ENCODE data around the gene TPST1.

The TPST1 gene

DNA sequence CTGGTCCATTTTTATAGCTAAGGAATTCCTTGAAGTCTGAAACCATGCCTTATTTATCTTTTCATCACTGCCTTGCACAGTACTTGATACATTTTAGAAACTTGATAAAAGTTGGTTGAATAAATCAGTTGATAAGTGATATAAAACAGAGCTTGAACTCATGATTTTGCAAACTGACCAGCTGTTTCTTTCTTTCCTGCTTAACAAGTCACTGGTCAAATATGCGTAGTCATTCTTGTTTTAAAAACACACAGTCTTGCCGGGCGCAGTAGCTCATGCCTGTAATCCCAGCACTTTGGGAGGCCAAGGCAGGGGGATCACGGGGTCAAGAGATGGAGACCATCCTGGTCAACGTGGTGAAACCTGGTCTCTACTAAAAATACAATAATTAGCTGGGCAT lies 6.3 kb downstream of the TPST1 start:
- no peaks in the 10 kb centered on the region for H3K9me3 ChIP-seq (ENCODE audit: insufficient read depth, low read depth, low read length)
- H3K27me3 ChIP-seq (ENCODE audit: insufficient read depth, low read length, poor library complexity, severe bottlenecking): no peaks in the 10 kb centered on the region
- peaks cover under 1% of the 10 kb centered on the region; the same call in 1 of the 2 replicates for H3K79me2 ChIP-seq (ENCODE audit: insufficient read depth, low read length)
- H3K9ac ChIP-seq (ENCODE audit: low read depth, low read length, poor library complexity, severe bottlenecking): no peak overlapping the region
- peaks cover 22% of the 10 kb centered on the region for H3K4me1 ChIP-seq (ENCODE audit: insufficient read depth, low read length, poor library complexity, severe bottlenecking)
- no peak overlapping the region for H3K4me2 ChIP-seq (ENCODE audit: low read depth, low read length, poor library complexity, severe bottlenecking)
- H2AFZ ChIP-seq (ENCODE audit: low read length): no peak overlapping the region
- no peaks in the 10 kb centered on the region for H3K9me2 ChIP-seq (replicated peaks; ENCODE audit: low read depth, low read length)
- no peak overlapping the region for H3K4me3 ChIP-seq (ENCODE audit: low read length, poor library complexity, severe bottlenecking)
- H3F3A ChIP-seq (ENCODE audit: low read depth): peaks cover 6% of the 10 kb centered on the region; the same call in 1 of the 2 replicates
- TF ChIP-seq EZH2phosphoT487 (IDR thresholded peaks at IDR 0.05; ENCODE audit: borderline replicate concordance): no peak
- TF ChIP-seq, protein P1, sequence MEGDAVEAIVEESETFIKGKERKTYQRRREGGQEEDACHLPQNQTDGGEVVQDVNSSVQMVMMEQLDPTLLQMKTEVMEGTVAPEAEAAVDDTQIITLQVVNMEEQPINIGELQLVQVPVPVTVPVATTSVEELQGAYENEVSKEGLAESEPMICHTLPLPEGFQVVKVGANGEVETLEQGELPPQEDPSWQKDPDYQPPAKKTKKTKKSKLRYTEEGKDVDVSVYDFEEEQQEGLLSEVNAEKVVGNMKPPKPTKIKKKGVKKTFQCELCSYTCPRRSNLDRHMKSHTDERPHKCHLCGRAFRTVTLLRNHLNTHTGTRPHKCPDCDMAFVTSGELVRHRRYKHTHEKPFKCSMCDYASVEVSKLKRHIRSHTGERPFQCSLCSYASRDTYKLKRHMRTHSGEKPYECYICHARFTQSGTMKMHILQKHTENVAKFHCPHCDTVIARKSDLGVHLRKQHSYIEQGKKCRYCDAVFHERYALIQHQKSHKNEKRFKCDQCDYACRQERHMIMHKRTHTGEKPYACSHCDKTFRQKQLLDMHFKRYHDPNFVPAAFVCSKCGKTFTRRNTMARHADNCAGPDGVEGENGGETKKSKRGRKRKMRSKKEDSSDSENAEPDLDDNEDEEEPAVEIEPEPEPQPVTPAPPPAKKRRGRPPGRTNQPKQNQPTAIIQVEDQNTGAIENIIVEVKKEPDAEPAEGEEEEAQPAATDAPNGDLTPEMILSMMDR (conservative IDR thresholded peaks at IDR 0.05; ENCODE audit: low read length): no peak
- peaks cover 2% of the 10 kb centered on the region for H4K20me1 ChIP-seq (ENCODE audit: insufficient read depth, low read length, poor library complexity, severe bottlenecking)
- H3K36me3 ChIP-seq (ENCODE audit: insufficient read depth, low read length): no peaks in the 10 kb centered on the region

DNA sequence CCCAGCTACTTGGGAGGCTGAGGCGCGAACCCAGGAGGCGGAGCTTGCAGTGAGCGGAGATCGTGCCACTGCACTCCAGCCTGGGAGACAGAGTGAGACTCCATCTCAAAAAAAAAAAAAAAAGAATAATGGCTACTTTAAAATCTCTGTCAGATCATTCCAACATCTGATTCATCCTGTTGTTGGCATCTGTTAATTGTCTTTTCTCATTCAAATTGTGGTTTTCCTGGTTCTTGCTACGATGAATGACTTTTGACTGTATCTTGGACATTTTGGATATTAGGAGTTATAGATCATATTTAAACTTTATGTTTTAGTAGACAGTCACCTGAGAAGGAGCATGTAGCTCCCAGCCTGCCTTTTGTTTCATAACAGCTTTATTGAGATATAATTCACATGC lies 8.5 kb downstream of the TPST1 start:
- Histone ChIP-seq H2AFZ (ENCODE audit: low read length) (no peak overlapping the region), H3K4me1 (ENCODE audit: insufficient read depth, low read length, poor library complexity, severe bottlenecking) (peaks cover 4% of the 10 kb centered on the region), H3K79me2 (ENCODE audit: insufficient read depth, low read length) (no peaks in the 10 kb centered on the region), H3K36me3 (ENCODE audit: insufficient read depth, low read length) (no peaks in the 10 kb centered on the region), H3K27me3 (ENCODE audit: insufficient read depth, low read length, poor library complexity, severe bottlenecking) (no peaks in the 10 kb centered on the region), H3K4me3 (ENCODE audit: low read length, poor library complexity, severe bottlenecking) (no peak overlapping the region), H3K9ac (ENCODE audit: low read depth, low read length, poor library complexity, severe bottlenecking) (no peak overlapping the region), H3K9me2 (replicated peaks; ENCODE audit: low read depth, low read length) (no peaks in the 10 kb centered on the region), H3K4me2 (ENCODE audit: low read depth, low read length, poor library complexity, severe bottlenecking) (no peak overlapping the region), H4K20me1 (ENCODE audit: insufficient read depth, low read length, poor library complexity, severe bottlenecking) (no peaks in the 10 kb centered on the region), H3K9me3 (ENCODE audit: insufficient read depth, low read depth, low read length) (no peaks in the 10 kb centered on the region), H3F3A (ENCODE audit: low read depth) (peaks cover 6% of the 10 kb centered on the region; the same call in 1 of the 2 replicates)
- TF ChIP-seq, protein P1 (conservative IDR thresholded peaks at IDR 0.05; ENCODE audit: low read length): no peak
- TF ChIP-seq EZH2phosphoT487 (IDR thresholded peaks at IDR 0.05; ENCODE audit: borderline replicate concordance): no peak

DNA sequence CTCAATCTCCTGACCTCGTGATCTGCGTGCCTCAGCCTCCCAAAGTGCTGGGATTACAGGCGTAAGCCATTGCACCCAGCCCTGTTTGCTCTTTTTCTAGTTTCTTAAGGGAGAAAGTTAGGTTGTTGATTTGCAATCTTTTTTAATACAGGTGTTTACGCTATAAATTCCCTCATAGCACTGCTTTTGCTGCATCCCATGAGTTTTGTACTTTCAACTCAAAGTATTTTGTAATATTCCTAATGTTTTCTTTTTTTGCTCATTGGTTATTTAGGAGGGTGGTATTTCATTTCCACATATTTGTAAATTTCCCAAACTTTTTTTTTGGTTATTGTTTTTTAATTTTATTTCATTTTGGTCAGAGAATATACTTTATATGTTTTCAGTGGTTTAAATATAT lies 11.6 kb downstream of the TPST1 start:
- Histone ChIP-seq H3K36me3 (ENCODE audit: insufficient read depth, low read length) (no peaks in the 10 kb centered on the region), H3K9me2 (replicated peaks; ENCODE audit: low read depth, low read length) (no peaks in the 10 kb centered on the region), H3F3A (ENCODE audit: low read depth) (peaks cover 6% of the 10 kb centered on the region; the same call in 1 of the 2 replicates), H3K27me3 (ENCODE audit: insufficient read depth, low read length, poor library complexity, severe bottlenecking) (no peaks in the 10 kb centered on the region), H3K4me1 (ENCODE audit: insufficient read depth, low read length, poor library complexity, severe bottlenecking) (peaks cover 4% of the 10 kb centered on the region), H3K9me3 (ENCODE audit: insufficient read depth, low read depth, low read length) (no peaks in the 10 kb centered on the region), H3K4me3 (ENCODE audit: low read length, poor library complexity, severe bottlenecking) (no peak overlapping the region), H3K4me2 (ENCODE audit: low read depth, low read length, poor library complexity, severe bottlenecking) (no peak overlapping the region), H2AFZ (ENCODE audit: low read length) (no peak overlapping the region), H4K20me1 (ENCODE audit: insufficient read depth, low read length, poor library complexity, severe bottlenecking) (no peaks in the 10 kb centered on the region), H3K79me2 (ENCODE audit: insufficient read depth, low read length) (no peaks in the 10 kb centered on the region), H3K9ac (ENCODE audit: low read depth, low read length, poor library complexity, severe bottlenecking) (no peak overlapping the region)
- TF ChIP-seq, protein P1 (conservative IDR thresholded peaks at IDR 0.05; ENCODE audit: low read length): no peak
- TF ChIP-seq EZH2phosphoT487 (IDR thresholded peaks at IDR 0.05; ENCODE audit: borderline replicate concordance): no peak
